Cardiac muscle cell (in vitro differentiated cells and primary cell): ENCODE data around the gene CDK2AP2. TPM values are rescaled to one million over a fixed set of nuclear protein-coding genes. Genes with fewer than 3 reads are reported as not detected.

ENCODE experiments used
- DNase-seq, 2 donors: peaks; one replicate each; pipeline versions ENCODE4 v3.0.0 to v3.0.0-alpha.2; 2010 to 2017; ENCODE audit warnings: low read depth in 1 of 2, low spot score in 1 of 2
- H3K27ac ChIP-seq: fragments of 200-600 bp; sonication (generic); 2 replicates; pipeline ENCODE4 v1.5.1; 2016
- H3K27me3 ChIP-seq: fragments of 200-600 bp; sonication (generic); 2 replicates; pipeline ENCODE4 v1.6.0; 2016; ENCODE audit warnings: control low read depth
- H3K36me3 ChIP-seq: fragments of 200-600 bp; sonication (generic); 2 replicates; pipeline ENCODE4 v1.5.1; 2016; ENCODE audit warnings: control low read depth
- H3K4me1 ChIP-seq: fragments of 200-600 bp; sonication (generic); 2 replicates; pipeline ENCODE4 v1.8.1; 2017; ENCODE audit warnings: low read depth, mild to moderate bottlenecking, mixed run types
- H3K4me3 ChIP-seq: fragments of 200-600 bp; sonication (generic); 2 replicates; pipeline ENCODE4 v1.5.1; 2016; ENCODE audit warnings: mild to moderate bottlenecking
- H3K9me3 ChIP-seq: fragments of 200-600 bp; sonication (generic); 2 replicates; pipeline ENCODE4 v1.5.1; 2017; ENCODE audit warnings: low read depth, mild to moderate bottlenecking, control low read depth
- CTCF ChIP-seq: IDR thresholded peaks from 2 replicates; pipeline ENCODE4 v1.5.1; 2012; ENCODE audit warnings: low read depth, mild to moderate bottlenecking, low read length
- polyA plus RNA-seq: library from polyadenylated mRNA; unstranded; fragments of >200 nt; fragmentation: Nextera tagmentation; extraction: Ambion mirVana; gene quantifications from 2 replicates; pipeline ENCODE4 v1.2.1, GENCODE V29; 2016
- total RNA-seq: library from RNA; depleted of rRNA; stranded (reverse); fragments of >200 nt; gene quantifications from 2 replicates; pipeline ENCODE4 v1.2.3, GENCODE V29; 2016

CDK2AP2 gene
- total and polyA plus RNA-seq, 2 experiments from 2014 or later = 38.5 to 136 TPM

- DNase-seq = no peak
- H3K4me1 ChIP-seq = no peaks in the 10 kb centered on the region
- no peak for TF ChIP-seq CTCF
- H3K36me3 ChIP-seq = no peaks in the 10 kb centered on the region
- no peaks in the 10 kb centered on the region for H3K9me3 ChIP-seq
- H3K27ac ChIP-seq = no peak overlapping the region
- no peaks in the 10 kb centered on the region for H3K27me3 ChIP-seq
- no peak overlapping the region for H3K4me3 ChIP-seq
Observed at GRCh38 chr11:67524480-67524808, 16.5 kb upstream of the CDK2AP2 start.

- no peak overlapping the region for H3K4me3 ChIP-seq
- no peaks in the 10 kb centered on the region for H3K4me1 ChIP-seq
- H3K9me3 ChIP-seq = no peaks in the 10 kb centered on the region
- DNase-seq = no peak
- no peaks in the 10 kb centered on the region for H3K27me3 ChIP-seq
- H3K27ac ChIP-seq = no peak overlapping the region
- no peak for TF ChIP-seq CTCF
- no peaks in the 10 kb centered on the region for H3K36me3 ChIP-seq
Observed at GRCh38 chr11:67523556-67524479, 15.9 kb upstream of the CDK2AP2 start.

- no peaks in the 10 kb centered on the region for H3K4me1 ChIP-seq
- no peak within 1 kb of the TSS for H3K27ac ChIP-seq
- no peaks in the 10 kb centered on the region for H3K27me3 ChIP-seq
- no peak within 1 kb of the TSS for H3K4me3 ChIP-seq
- DNase-seq = no peak
- H3K9me3 ChIP-seq = no peaks in the 10 kb centered on the region
- TF ChIP-seq CTCF = no peak
- no peaks in the 10 kb centered on the region for H3K36me3 ChIP-seq
Observed at GRCh38 chr11:67522844-67523555, 15.0 kb upstream of the CDK2AP2 start, which contains the start of gene CABP2. Gene CABP2 (minus strand): TSS chr11:67523446. CDS start chr11:67523326, 120 bp downstream.

GRCh38 chr11:67522338-67522737, 14.4 kb upstream of the CDK2AP2 start:
- DNase-seq = no peak
- Histone ChIP-seq H3K27ac (no peak overlapping the region), H3K4me3 (no peak overlapping the region), H3K27me3 (no peaks in the 10 kb centered on the region), H3K4me1 (no peaks in the 10 kb centered on the region), H3K36me3 (no peaks in the 10 kb centered on the region), H3K9me3 (no peaks in the 10 kb centered on the region)
- TF ChIP-seq CTCF = no peak

GRCh38 chr11:67521924-67522323, 14.0 kb upstream of the CDK2AP2 start:
- no peak overlapping the region for H3K4me3 ChIP-seq
- H3K27me3 ChIP-seq = no peaks in the 10 kb centered on the region
- H3K4me1 ChIP-seq = no peaks in the 10 kb centered on the region
- no peak for TF ChIP-seq CTCF
- H3K9me3 ChIP-seq = no peaks in the 10 kb centered on the region
- H3K27ac ChIP-seq = no peak overlapping the region
- DNase-seq = no peak
- no peaks in the 10 kb centered on the region for H3K36me3 ChIP-seq
